ENCODE data around the gene MFNG.
"Not testable (repeated sequence)": the region's sequence is repeated elsewhere in the genome, so short reads cannot be mapped to it uniquely, and the experiment has no call there.

The MFNG gene

DNA sequence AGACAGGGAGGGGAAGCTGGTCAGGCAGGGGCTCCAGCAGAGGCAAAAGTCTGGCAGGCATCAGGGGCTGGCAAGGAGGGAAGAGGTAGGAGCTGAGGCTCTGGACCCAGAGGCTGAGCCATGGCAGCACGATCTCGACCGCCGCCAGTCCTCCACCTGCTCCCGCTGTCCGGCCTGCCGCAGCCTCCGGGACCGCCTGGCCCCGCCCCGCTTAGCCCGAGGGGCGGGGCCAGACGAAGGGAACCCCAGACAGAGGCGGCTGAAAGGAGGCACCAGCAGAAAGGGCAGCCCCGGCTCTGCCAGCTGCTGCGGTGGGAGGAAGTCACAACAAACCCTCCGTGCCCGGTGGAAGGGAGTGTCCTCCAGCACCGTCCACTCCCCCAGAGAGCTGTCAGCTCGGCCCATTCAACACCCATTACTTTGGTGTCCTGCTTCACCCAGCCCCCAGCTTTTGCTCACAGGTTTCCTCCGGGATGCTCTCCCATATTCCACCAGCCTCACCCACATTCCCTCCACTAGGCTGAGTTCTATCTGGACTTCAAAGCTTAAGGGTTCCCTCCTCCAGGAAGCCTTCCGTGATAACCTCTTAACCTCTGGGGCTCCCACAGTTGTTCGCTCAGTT lies at the start of gene MFNG:
Gene MFNG, minus strand, starts transcription at position 161 of the 622 bp plus-strand sequence. CDS start 207 bp downstream, outside the sequence.
- DNase-seq: peak; percentile 88

- no peak for DNase-seq
Observed at GRCh38 chr22:37535159-37535558, 49.0 kb upstream of the MFNG start.

- no peak for DNase-seq
Observed at GRCh38 chr22:37534445-37534844, 48.3 kb upstream of the MFNG start.

- peak; percentile 77 for DNase-seq
Observed at GRCh38 chr22:37533995-37534394, 47.8 kb upstream of the MFNG start.

- DNase-seq: peak; percentile 65
Observed at GRCh38 chr22:37529652-37530345, 43.6 kb upstream of the MFNG start.

DNA sequence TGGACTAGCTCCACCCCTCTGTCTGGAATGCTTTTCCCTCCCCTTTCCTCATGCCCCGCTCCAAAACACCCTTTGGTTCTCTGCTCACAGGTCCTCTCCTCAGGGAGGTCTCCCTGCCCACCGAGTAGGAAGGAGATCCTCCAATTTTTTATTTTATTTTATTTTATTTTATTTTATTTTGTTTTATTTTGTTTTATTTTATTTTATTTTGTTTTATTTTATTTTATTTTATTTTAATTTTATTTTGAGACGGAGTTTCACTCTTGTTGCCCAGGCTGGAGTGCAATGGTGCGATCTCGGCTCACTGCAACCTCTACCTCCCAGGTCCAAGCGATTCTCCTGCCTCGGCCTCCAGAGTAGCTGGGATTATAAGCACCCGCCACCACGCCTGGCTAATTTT lies 41.8 kb upstream of the MFNG start:
- not testable (repeated sequence) for DNase-seq

DNA sequence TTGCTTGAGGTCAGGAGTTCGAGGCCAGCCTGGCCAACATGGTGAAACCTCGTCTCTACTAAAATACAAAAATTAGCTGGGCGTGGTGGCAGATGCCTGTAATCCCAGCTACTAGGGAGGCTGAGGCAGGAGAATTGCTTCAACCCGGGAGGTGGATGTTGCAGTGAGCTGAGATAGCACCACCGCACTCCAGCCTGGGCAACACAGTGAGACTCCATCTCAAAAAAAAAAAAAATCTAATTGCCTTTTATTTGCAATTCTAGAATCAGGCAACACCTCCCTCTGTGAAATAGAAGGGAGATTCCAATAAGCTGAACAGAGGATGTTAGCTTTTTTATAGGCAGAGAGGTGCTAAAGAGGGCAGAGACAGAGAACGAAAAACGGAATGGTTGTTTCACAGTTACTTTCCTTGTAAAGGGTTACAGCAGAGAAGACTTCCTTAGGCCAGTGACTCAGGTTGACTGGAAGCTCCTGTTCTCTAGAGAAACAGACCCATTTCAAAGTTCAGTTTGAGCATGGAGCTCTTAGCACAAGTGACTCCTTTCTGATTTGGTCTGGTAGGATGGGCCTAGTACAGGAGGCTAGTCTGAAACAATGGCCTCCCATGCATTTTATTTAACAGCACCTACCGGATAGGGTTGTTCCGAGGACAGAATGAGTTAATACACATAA lies 41.0 kb upstream of the MFNG start:
- not testable (repeated sequence) for DNase-seq

DNA sequence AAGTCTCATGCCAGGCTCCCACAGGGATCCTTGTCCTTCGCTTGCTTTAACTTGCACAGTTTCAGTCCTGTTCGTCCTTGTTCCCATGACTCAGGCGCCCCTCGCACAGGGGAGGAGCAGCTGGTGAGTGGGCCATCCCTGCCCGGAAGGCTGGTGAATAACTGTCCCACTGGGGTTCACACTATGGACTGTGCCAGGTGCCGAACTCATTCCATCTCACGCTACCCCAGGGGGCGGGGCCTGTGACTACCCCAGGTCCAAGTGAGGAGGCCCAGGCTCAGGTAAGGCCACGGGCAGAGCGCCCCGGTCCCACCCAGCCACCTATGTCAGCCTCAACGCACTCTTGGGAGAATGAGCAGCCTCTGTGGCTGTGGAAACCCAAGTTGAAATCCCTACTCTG lies 40.2 kb upstream of the MFNG start:
- DNase-seq: no peak

DNA sequence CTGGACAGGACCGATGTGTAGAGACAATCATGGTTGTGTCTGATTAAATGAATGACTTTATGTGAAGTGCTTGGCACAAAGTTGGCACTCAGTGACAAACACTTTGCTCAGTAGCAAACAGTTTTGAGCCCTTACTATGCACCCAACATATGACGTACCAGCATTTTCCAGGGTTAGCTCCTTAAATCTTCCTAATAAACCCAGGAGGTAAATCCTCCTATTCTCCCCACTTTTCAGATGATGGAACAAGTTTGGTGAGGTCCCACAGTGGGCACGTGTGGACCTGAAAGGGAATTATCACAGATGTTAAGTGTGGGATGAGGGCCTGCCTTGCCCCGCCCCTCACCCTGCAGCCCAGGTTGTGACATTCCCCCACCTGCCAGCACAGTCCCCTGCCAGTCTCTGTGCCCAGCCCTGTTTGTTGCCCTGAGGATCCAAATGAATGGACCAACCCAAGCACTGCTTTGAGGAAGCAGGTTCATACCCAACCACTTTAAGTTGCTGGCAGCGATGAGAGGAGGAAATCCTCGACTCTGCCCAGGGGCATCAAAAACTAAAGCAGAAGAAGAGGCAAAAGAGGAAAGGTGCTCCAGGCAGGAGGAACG lies 39.7 kb upstream of the MFNG start:
- no peak for DNase-seq

- DNase-seq: no peak
Observed at GRCh38 chr22:37525073-37525745, 39.0 kb upstream of the MFNG start.

- DNase-seq: no peak
Observed at GRCh38 chr22:37522482-37522881, 36.3 kb upstream of the MFNG start.

- DNase-seq: peak; percentile 76
Observed at GRCh38 chr22:37521236-37521739, 35.1 kb upstream of the MFNG start.

- peak; percentile 80 for DNase-seq
Observed at GRCh38 chr22:37520776-37521191, 34.6 kb upstream of the MFNG start.

DNA sequence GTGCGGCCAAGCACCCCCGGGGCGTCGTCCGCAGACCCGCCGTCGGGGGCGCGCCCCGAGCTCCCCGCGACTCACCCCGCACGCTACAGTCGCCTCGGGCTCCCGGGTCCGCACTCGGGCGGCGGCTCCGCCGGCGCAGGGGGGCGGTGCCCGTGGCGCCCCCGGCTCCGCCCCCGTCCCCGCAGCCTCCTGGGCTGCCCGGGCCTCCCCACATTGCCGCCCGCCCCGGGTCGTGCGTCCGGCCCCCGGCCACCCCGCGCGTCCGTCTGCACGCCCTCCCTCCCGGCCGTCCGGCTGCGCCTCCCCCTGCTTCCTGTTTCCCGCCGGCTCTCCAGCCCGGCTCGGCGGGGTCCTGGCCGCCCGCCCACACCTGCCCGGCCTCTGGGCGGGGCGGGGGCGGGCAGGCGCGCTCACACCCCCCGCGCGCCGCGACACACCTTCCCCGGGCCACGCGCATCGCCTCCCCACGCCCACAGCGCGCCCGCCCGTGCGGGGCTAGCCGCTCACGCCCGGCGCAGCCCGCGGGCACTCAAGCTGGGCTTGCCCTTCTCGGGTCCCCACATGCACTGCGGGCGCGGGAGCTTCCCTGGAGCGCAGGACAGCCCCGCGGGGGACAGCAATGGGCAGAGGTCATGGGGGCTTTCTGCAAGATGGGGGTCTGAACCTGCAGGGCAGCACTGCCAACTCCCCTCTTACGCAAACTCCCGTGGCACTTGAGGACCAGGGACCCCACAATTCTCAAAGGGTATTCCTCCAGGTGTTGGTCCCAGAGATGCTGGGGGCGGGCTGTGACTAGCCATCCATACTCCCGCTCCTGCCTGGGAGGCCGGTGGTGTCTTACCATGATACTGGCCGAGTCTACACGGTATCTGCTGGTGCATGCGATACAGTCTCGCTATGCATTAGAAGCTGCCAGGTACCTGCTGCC lies 33.3 kb upstream of the MFNG start, which contains the start of gene CARD10:
Gene CARD10, minus strand, starts transcription at position 148 of the 928 bp plus-strand sequence. CDS start 215 bp downstream, outside the sequence.
- no peak for DNase-seq

DNA sequence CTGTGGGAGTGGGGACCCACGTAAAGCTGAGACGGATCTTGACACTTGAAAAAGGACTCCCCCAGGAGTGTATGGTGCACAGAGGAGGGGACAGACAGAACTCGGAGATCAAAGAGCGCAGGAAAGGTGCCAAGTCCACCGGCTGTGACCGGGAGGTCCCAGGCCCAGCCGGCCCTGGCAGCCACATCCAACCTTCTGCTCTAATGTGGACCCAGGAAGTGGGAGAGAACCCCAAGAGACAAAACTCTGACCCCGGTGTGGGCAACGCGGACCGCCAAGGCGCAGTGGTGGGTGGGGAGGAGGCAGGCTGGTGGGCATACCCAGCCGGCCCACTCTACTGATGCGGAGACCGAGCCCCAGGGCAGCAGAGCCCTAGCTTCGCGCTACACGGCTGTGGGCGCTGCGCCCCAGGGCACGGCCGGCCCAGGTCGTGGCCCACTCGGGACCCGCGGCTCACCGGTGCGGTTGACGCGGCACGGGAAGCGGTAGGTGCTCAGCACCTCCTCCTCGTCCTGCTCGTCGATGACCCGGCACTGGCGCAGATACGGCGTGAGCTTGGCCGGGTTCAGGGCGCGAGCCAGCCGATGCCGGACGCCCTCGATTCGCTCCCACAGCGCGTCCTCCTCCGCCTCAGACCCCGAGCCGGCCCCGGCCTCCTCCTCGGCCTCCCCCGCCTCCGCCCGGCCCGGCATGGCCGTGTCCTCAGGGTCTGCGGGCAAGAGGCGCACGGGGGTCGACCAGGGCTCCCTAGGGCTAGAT lies 32.5 kb upstream of the MFNG start:
- no peak for DNase-seq

DNA sequence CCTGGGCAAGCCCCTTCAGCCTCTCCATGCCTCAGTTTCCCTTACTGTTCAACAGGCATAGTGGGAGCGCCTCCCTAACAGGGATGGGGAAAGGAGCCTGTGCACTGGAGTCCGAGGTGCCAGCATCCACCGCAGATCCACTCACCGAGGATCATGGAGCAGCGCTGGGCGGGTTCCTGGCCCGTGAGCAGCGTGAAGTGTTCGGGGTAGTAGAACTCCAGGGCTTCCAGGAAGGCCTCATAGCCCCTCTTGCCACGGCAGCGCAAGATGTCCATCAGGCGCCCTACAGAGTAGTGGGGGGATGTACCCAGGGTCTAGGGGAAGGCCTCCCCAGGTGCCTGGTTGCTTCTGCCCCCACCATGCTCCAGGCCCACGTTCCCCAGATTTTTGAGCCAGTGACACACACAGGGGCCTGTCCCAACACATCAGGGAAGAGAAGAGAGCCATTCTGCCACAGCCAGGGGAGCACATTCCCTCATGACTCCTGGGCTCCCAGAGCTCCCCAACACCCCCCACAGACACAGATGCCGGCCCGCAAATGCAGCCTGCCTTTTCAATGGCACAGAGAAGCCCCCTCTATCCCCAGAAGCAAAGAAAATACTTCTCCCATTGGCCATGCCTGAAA lies 31.8 kb upstream of the MFNG start:
- DNase-seq: no peak

GRCh38 chr22:37516456-37516855 lies 30.3 kb upstream of the MFNG start:
- no peak for DNase-seq

DNA sequence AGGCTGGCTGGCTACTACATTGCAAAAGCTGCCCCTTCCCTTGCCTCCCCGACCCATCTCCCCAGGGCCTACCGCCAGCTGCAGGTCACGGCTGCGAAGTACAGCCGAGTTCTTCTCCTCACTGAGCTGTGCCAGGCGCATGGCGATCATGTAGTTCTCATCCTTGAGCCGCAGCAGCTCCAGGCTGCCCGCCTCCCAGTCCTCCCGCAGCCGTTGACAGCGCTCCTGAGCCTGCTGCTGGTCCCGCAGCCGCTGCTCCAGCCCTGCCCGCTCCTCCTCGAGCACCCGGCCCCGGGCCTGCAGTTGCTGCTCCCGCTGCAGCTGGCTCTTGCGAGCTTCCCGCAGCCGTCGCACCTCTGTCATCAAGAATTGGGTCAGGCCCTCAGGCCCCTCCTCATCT lies 29.7 kb upstream of the MFNG start:
- no peak for DNase-seq

GRCh38 chr22:37514526-37515051 lies 28.4 kb upstream of the MFNG start:
- DNase-seq: no peak

All from hematopoietic multipotent progenitor cell treated with erythropoietin and hydrocortisone succinate and interleukin-3 and kit ligand, for 8 days (in vitro differentiated cells).